ENCODE data around the gene TLX3.
A peak's percentile ranks its signal among the peaks of the same experiment; 100 is the strongest.

TLX3 gene

DNA sequence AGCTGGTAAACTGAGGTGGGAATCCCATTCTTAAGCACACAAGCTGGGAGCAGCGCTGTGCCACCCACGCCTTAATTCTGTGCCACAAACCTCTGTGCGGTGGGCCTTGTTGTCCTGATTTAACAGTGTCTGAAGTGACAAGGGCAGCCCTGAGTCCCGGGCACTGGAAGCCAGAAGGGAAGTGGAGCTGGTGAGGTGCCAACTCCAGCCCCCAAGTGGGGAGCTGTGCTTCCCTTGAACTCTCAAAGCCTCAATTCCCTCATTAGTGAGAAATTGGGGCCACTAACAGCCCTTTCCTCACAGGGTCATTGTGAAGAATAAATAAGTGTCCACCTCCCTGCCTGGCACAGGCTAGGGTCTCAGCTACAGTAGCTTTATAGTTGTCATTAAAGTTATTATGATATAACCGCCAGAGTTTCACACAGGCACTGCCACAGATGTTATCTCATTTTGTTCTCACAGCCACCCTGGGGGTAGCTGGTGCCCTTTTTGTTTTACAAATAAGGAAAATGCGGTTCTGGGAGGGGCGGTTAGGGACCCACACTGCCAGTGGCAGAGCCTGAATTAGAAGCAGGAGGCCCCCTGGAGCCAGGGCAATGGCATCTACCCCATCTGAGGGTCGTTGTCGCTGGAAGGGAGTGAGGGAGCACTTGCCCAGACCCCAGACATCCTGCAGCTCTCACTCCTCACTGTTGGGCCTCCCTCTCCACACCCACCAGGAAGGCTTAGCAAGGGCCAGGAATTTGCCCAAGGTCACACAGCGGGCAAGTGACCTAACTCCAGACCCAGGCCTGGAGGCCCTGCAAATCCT, 2.1 kb upstream of the TLX3 start:
- DNase-seq (ENCODE audit: low spot score), result no peak

GRCh38 chr5:171307789-171308452, 1.1 kb upstream of the TLX3 start:
- no peak for DNase-seq (ENCODE audit: low spot score)

GRCh38 chr5:171309276-171310211, 496 bp downstream of the TLX3 start:
- no peak for DNase-seq (ENCODE audit: low spot score)

DNA sequence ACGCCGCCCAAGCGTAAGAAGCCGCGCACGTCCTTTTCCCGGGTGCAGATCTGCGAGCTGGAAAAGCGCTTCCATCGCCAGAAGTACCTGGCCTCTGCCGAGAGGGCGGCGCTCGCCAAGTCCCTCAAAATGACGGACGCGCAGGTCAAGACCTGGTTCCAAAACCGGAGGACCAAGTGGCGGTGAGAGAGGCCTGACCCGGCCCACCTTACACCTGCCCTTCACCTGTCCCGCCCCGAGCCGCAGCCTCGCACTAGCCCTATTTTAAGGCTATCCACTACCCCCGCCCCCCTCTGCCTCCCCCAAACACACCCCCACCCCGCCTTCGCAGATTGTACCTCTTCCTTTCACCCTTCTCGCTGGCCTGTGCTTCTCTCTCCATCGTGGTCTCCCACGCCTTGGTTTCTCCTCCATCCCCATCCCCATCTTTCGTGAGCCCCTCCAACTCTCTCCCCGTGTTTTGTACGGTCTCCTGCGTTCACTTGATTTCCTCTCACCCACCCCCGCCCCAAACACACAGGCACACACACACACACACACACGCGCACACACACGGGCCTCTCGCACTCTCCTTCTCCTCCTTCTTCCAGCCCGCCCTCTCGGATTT, 1.3 kb downstream of the TLX3 start:
- no peak for DNase-seq (ENCODE audit: low spot score)

- DNase-seq (ENCODE audit: low spot score), result no peak
These were observed 1.8 kb downstream of the TLX3 start for GRCh38 chr5:171310819-171311321.

- DNase-seq (ENCODE audit: low spot score), result peak; percentile 67
These were observed 2.5 kb downstream of the TLX3 start for GRCh38 chr5:171311322-171312077.

- no peak for DNase-seq (ENCODE audit: low spot score)
These were observed 3.3 kb downstream of the TLX3 start for GRCh38 chr5:171312129-171312974.

DNA sequence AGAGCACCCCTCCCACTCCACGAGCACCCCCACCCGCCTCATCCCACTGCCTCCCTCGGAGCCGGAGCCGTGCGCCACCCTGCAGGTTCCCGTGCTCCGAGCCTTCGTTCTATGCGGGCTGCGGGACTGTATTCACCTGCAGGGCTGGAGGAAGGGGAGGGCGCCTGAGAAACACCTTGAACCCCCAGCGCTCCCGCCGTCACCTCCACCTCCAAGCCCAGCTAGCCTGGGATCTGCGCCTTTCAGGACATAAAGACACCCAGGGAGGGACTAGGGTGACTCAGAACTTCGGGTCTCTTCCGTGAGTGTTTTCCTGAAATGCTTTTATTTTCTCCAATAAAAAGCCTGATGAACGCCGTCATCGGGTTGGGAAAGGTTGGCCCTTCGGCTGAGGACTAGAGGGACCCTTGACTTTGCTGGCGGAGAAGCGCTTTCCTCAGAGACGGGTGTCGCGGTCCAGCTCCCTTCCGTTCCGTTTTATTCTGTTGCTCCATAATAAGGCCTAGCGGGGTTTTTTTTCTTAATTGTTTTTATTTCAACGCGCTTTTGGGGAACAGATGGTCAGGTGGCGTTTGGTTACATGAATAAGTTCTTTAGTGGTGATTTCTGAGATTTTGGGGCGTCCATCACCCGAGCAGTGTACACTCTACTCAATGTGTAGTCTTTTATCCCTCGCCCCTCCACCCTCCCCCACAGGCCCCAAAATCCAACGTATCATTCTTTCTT, 4.6 kb downstream of the TLX3 start:
- DNase-seq (ENCODE audit: low spot score), result no peak

DNA sequence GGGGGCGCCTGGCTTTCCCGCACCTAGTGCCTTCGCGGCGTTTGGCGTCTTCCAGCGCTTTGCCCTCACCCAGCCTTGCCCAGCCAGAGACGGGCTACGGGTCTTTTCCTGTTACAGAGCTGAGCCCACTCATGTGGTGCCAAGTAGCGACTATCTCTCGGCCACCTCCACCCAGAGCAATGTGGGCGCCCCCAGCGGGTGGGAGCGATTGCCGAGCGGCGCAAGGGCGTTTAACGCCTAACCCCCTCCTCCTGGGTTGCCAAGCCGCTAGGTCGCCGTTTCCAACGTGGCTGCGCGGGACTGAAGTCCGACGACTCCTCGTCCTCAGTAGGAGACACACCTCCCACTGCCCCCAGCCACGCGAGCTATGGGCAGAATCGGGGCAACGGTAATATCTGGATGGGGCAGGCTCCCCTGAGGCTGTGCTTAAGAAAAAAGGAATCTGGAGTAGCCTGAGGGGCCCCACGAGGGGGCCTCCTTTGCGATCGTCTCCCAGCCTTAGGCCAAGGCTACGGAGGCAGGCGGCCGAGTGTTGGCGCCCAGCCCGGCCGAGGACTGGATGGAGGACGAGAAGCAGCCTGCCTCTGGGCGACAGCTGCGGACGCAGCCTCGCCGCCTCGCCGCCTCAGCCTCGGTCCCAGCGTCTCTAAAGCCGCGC, 5.8 kb downstream of the TLX3 start:
- DNase-seq (ENCODE audit: low spot score), result peak; percentile 54

GRCh38 chr5:171315386-171315891, 6.4 kb downstream of the TLX3 start:
- no peak for DNase-seq (ENCODE audit: low spot score)

DNA sequence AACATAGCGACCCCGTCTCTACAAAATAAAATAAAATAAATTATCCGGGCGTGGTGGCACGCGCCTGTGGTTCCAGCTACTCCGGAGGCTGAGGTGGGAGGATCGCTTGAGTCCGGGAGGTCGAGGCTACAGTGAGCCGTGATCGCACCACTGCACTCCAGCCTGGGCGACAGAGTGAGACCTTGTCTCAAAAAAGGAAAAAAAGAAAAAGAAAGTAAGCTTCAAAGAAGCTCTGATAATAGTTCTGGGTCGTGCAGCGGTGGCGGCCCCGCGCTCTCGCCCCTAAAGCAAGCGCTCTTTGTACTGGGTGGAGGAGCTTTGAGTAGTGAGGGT, 6.8 kb downstream of the TLX3 start:
- no peak for DNase-seq (ENCODE audit: low spot score)

- no peak for DNase-seq (ENCODE audit: low spot score)
These were observed 7.4 kb downstream of the TLX3 start for GRCh38 chr5:171316258-171317121.

DNA sequence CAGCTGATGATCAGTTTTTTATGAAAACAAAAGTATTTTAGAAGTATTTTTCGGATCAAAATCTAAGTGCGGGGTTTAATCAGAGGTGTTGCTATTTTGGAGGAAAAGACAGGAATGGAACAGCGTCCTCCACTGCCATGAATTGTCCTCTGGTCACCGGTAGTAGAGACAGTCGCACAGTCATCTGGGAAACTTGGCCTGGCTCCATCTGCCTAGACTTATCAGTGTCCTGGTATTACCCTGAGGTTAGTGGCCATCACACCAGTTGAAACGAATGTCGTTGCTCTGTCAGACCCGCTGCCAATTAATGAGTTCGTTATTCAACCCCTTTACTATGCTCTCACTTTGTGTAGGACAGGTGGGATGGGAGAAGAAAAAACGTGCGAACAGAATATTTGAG, 8.2 kb downstream of the TLX3 start:
- DNase-seq (ENCODE audit: low spot score), result no peak

- DNase-seq (ENCODE audit: low spot score), result no peak
These were observed 9.0 kb downstream of the TLX3 start for GRCh38 chr5:171318026-171318425.

GRCh38 chr5:171321447-171321846, 12.4 kb downstream of the TLX3 start:
- no peak for DNase-seq (ENCODE audit: low spot score)

- DNase-seq (ENCODE audit: low spot score), result no peak
These were observed 13.5 kb downstream of the TLX3 start for GRCh38 chr5:171322527-171322926.

GRCh38 chr5:171323007-171323406, 14.0 kb downstream of the TLX3 start:
- no peak for DNase-seq (ENCODE audit: low spot score)

Data from GM03348 (cell line).